HFFc6 (cell line): ENCODE data around the gene ZNF777. TPM values are rescaled to one million over a fixed set of nuclear protein-coding genes. Genes with fewer than 3 reads are reported as not detected.

Experiments
- DNase-seq: peaks from one replicate; pipeline ENCODE4 v3.0.0-alpha.2; 2018
- H3K27ac Mint-ChIP-seq: 2 replicates; pipeline ENCODE4 v1.8.0; 2020; ENCODE audit warnings: mild to moderate bottlenecking, mixed read lengths
- H3K27me3 Mint-ChIP-seq: 2 replicates; pipeline ENCODE4 v1.8.0; 2021; ENCODE audit warnings: mild to moderate bottlenecking, moderate library complexity, mixed read lengths; ENCODE audit not compliant: insufficient read depth
- H3K36me3 Mint-ChIP-seq: 2 replicates; pipeline ENCODE4 v1.8.0; 2021; ENCODE audit warnings: low read depth, mixed read lengths
- H3K4me1 Mint-ChIP-seq: 2 replicates; pipeline ENCODE4 v1.8.0; 2020; ENCODE audit warnings: low read depth, mixed read lengths
- H3K4me3 Mint-ChIP-seq: 2 replicates; pipeline ENCODE4 v1.8.0; 2020; ENCODE audit warnings: mild to moderate bottlenecking, moderate library complexity, mixed read lengths
- H3K9me3 Mint-ChIP-seq: 2 replicates; pipeline ENCODE4 v1.8.0; 2020; ENCODE audit warnings: mild to moderate bottlenecking, mixed read lengths
- total RNA-seq, 6 experiments: library from RNA; stranded (reverse); fragmentation: NEBNext Ultra II Directional; extraction: Animal tissue kit (Norgen Biotek cat#: 25700); gene quantifications; 2 replicates in 1 of 6; 3 replicates in 5 of 6; pipeline ENCODE4 v1.2.3, GENCODE V29; 2021
- TF ChIP-seq, protein P1 (sequence below): fragments of 200-600 bp; sonication (generic); IDR thresholded peaks from 2 replicates; pipeline ENCODE4 v1.5.0; 2021; ENCODE audit warnings: antibody characterized with exemption, mild to moderate bottlenecking

ZNF777 gene
- total RNA-seq, 6 experiments from 2014 or later, result 13.6 to 16.7 (median 15.2) TPM

DNA sequence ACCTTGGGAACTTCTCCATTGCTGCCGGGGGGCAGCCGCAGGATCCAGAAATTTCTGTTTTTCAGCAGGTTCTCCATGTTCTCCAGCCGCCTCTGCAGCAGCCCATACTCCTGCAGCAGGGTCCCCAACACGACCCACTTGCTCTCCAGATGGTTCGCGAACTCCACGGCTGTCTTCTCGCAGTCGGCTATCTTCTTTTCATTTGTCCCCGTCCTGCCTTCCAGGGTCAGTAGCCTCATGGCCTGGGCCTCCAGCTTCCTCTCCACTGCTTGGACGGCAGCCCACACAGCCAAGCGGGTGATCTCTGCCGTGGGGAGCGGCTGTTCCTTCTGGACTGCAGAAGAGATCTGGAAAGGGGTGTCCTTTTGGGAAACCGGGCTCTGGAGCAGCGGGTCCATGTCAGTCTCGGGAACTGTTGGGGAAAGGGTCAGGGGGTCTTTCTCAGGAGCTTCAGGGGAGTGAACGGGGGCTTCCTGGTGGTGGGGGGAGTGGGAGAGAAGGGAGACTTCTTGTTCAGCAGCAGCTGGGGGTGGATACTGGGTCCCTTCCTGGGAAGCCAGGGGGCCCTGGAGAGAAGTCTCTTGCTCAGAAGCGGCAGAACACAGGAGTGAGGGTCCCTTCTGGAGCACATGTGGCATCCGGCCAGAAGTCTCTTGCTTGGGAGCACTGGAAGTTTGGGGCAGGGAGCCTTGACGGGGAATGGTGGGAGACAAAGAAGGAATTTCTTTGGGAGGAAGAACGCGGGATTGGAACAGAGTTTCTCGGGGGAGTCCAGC is 5.5 kb downstream of the ZNF777 start:
- TF ChIP-seq, protein P1, sequence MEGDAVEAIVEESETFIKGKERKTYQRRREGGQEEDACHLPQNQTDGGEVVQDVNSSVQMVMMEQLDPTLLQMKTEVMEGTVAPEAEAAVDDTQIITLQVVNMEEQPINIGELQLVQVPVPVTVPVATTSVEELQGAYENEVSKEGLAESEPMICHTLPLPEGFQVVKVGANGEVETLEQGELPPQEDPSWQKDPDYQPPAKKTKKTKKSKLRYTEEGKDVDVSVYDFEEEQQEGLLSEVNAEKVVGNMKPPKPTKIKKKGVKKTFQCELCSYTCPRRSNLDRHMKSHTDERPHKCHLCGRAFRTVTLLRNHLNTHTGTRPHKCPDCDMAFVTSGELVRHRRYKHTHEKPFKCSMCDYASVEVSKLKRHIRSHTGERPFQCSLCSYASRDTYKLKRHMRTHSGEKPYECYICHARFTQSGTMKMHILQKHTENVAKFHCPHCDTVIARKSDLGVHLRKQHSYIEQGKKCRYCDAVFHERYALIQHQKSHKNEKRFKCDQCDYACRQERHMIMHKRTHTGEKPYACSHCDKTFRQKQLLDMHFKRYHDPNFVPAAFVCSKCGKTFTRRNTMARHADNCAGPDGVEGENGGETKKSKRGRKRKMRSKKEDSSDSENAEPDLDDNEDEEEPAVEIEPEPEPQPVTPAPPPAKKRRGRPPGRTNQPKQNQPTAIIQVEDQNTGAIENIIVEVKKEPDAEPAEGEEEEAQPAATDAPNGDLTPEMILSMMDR, result no peak
- H3K9me3 Mint-ChIP-seq, result no peaks in the 10 kb centered on the region

DNA sequence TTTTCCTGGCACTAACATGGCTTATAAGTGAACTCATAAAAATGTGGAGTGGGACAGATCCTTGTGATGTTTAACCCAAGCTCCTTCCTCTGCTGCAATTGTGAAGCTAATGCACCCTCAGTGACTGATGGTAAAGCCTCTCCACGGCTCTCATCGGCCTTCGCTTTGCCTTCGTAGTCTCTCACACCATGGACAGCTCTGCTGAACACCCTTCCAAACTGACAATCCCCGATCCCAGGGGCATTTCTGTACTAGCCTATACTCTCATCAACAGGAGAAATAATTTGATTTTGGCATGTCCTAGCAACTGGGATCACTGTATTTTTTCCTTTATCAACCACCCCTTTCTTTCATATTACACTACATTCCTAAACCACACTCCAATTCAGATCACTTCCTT is 6.1 kb downstream of the ZNF777 start:
- TF ChIP-seq, protein P1, result no peak
- Mint-ChIP-seq H3K27ac (no peak overlapping the region), H3K36me3 (peaks cover 19% of the 10 kb centered on the region), H3K4me3 (no peak overlapping the region), H3K27me3 (no peaks in the 10 kb centered on the region), H3K9me3 (no peaks in the 10 kb centered on the region), H3K4me1 (peaks cover 25% of the 10 kb centered on the region)
- DNase-seq, result no peak

More for the DNA sequence above, 5.5 kb downstream of the ZNF777 start:
- Mint-ChIP-seq H3K36me3 (peaks cover 18% of the 10 kb centered on the region), H3K4me1 (peaks cover 25% of the 10 kb centered on the region), H3K4me3 (no peak overlapping the region), H3K27me3 (no peaks in the 10 kb centered on the region), H3K27ac (no peak overlapping the region)
- no peak for DNase-seq

- TF ChIP-seq, protein P1, result no peak
- Mint-ChIP-seq H3K27ac (no peak overlapping the region), H3K36me3 (peaks cover 23% of the 10 kb centered on the region), H3K4me3 (no peak overlapping the region), H3K9me3 (no peaks in the 10 kb centered on the region), H3K4me1 (peaks cover 23% of the 10 kb centered on the region), H3K27me3 (no peaks in the 10 kb centered on the region)
- DNase-seq, result no peak
Measured at GRCh38 chr7:149454006-149454405, 6.9 kb downstream of the ZNF777 start.

DNA sequence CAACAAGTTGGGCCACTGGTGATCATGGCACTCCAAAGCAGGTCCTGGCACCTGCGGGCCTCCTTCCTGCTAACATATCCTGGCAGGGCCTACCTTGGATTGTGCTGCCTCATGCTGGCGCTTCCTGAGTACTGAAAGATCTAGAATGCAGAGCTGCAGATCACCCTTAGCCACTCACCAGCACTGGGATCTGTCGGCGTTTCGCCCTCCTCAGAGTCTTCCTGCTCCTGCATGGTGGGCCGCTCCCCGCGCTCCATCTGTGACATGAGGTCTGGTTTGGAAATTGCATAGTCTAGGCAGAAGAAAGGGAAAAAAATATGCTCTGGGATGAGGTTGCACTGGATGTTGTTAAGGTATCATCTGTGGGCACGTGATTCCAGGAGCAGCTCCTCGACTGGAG is 10.0 kb downstream of the ZNF777 start:
- Mint-ChIP-seq H3K4me3 (no peak overlapping the region), H3K9me3 (no peaks in the 10 kb centered on the region), H3K4me1 (no peaks in the 10 kb centered on the region), H3K36me3 (peaks cover 23% of the 10 kb centered on the region), H3K27ac (no peak overlapping the region), H3K27me3 (no peaks in the 10 kb centered on the region; the same call in 1 of the 2 replicates)
- DNase-seq, result no peak
- TF ChIP-seq, protein P1, result no peak

DNA sequence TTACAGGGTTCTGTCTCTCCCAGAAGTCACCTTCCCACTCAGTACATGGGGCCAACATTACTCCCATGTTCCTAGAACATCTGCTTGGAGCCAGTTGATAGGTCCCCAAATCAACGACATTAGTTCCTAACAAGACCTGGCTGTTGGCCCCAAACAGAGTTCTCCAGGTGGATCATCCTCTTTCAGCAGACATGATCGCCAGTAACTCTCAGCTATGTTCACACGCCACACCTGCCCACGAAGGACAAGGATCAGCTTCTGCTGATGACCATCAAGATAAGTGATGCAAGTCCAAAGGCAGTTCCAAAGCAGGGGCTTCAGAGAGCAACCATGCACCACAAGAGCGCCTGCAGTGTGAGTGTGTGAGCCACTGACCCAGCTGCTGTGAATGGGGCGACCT is 11.0 kb downstream of the ZNF777 start:
- Mint-ChIP-seq H3K9me3 (no peaks in the 10 kb centered on the region), H3K4me3 (no peak overlapping the region), H3K36me3 (peaks cover 20% of the 10 kb centered on the region), H3K4me1 (no peaks in the 10 kb centered on the region), H3K27ac (no peak overlapping the region), H3K27me3 (no peaks in the 10 kb centered on the region; the same call in 1 of the 2 replicates)
- TF ChIP-seq, protein P1, result no peak
- no peak for DNase-seq
